Chondrocyte (in vitro differentiated cells): ENCODE measurements around the gene CAMK2D. TPM values are rescaled to one million over a fixed set of nuclear protein-coding genes. Genes with fewer than 3 reads are reported as not detected.

Source experiments
- DNase-seq: peaks from one replicate; pipeline ENCODE4 v3.0.0; 2021; ENCODE audit warnings: mixed read lengths, low spot score
- H3K27ac Mint-ChIP-seq: one replicate; pipeline ENCODE4 v1.8.0; 2021; ENCODE audit warnings: mild to moderate bottlenecking, moderate library complexity, mixed read lengths; ENCODE audit not compliant: unreplicated experiment
- H3K27me3 Mint-ChIP-seq: 2 replicates; pipeline ENCODE4 v1.8.0; 2021; ENCODE audit warnings: low read depth, mixed read lengths
- H3K36me3 Mint-ChIP-seq: 2 replicates; pipeline ENCODE4 v1.8.0; 2021; ENCODE audit warnings: low read depth, mixed read lengths
- H3K4me1 Mint-ChIP-seq: 2 replicates; pipeline ENCODE4 v1.8.0; 2021; ENCODE audit warnings: low read depth, mild to moderate bottlenecking, mixed read lengths
- H3K4me3 Mint-ChIP-seq: one replicate; pipeline ENCODE4 v1.8.0; 2021; ENCODE audit warnings: mild to moderate bottlenecking, moderate library complexity, mixed read lengths; ENCODE audit not compliant: unreplicated experiment
- H3K9me3 Mint-ChIP-seq: 2 replicates; pipeline ENCODE4 v1.8.0; 2021; ENCODE audit warnings: low read depth, mixed read lengths
- total RNA-seq: library from RNA; stranded (reverse); gene quantifications from 3 replicates; pipeline ENCODE4 v1.2.1, GENCODE V29; 2021
- TF ChIP-seq, protein P1 (sequence below): fragments of 200-600 bp; sonication (generic); IDR thresholded peaks from 2 replicates; pipeline ENCODE4 v1.5.0; 2021; ENCODE audit warnings: antibody characterized with exemption, mild to moderate bottlenecking, moderate library complexity

The CAMK2D gene
- total RNA-seq, 1 donor from 2014 or later = 73.7 TPM

- H3K36me3 Mint-ChIP-seq = no peaks in the 10 kb centered on the region
- H3K4me1 Mint-ChIP-seq = peaks cover 38% of the 10 kb centered on the region
- H3K9me3 Mint-ChIP-seq = no peaks in the 10 kb centered on the region
- no peak for DNase-seq
- H3K4me3 Mint-ChIP-seq = no peak overlapping the region
- TF ChIP-seq, protein P1, sequence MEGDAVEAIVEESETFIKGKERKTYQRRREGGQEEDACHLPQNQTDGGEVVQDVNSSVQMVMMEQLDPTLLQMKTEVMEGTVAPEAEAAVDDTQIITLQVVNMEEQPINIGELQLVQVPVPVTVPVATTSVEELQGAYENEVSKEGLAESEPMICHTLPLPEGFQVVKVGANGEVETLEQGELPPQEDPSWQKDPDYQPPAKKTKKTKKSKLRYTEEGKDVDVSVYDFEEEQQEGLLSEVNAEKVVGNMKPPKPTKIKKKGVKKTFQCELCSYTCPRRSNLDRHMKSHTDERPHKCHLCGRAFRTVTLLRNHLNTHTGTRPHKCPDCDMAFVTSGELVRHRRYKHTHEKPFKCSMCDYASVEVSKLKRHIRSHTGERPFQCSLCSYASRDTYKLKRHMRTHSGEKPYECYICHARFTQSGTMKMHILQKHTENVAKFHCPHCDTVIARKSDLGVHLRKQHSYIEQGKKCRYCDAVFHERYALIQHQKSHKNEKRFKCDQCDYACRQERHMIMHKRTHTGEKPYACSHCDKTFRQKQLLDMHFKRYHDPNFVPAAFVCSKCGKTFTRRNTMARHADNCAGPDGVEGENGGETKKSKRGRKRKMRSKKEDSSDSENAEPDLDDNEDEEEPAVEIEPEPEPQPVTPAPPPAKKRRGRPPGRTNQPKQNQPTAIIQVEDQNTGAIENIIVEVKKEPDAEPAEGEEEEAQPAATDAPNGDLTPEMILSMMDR = no peak
- H3K27me3 Mint-ChIP-seq = no peaks in the 10 kb centered on the region
- no peak overlapping the region for H3K27ac Mint-ChIP-seq
Measured at GRCh38 chr4:113644398-113644797, 117.1 kb downstream of the CAMK2D start.

GRCh38 chr4:113643505-113643904 lies 118.0 kb downstream of the CAMK2D start:
- H3K4me3 Mint-ChIP-seq = no peak overlapping the region

GRCh38 chr4:113641025-113641431 lies 120.5 kb downstream of the CAMK2D start:
- H3K4me3 Mint-ChIP-seq = no peak overlapping the region
- H3K4me1 Mint-ChIP-seq = peaks cover 60% of the 10 kb centered on the region
- no peak overlapping the region for H3K27ac Mint-ChIP-seq
- DNase-seq = no peak
- H3K27me3 Mint-ChIP-seq = no peaks in the 10 kb centered on the region
- no peaks in the 10 kb centered on the region for H3K36me3 Mint-ChIP-seq
- TF ChIP-seq, protein P1 = no peak
- peaks cover 2% of the 10 kb centered on the region for H3K9me3 Mint-ChIP-seq

More at GRCh38 chr4:113643505-113643904, 118.0 kb downstream of the CAMK2D start:
- no peaks in the 10 kb centered on the region for H3K27me3 Mint-ChIP-seq
- no peak for DNase-seq
- no peak overlapping the region for H3K27ac Mint-ChIP-seq
- no peaks in the 10 kb centered on the region for H3K9me3 Mint-ChIP-seq
- H3K36me3 Mint-ChIP-seq = no peaks in the 10 kb centered on the region
- TF ChIP-seq, protein P1 = no peak
- H3K4me1 Mint-ChIP-seq = peaks cover 44% of the 10 kb centered on the region

DNA sequence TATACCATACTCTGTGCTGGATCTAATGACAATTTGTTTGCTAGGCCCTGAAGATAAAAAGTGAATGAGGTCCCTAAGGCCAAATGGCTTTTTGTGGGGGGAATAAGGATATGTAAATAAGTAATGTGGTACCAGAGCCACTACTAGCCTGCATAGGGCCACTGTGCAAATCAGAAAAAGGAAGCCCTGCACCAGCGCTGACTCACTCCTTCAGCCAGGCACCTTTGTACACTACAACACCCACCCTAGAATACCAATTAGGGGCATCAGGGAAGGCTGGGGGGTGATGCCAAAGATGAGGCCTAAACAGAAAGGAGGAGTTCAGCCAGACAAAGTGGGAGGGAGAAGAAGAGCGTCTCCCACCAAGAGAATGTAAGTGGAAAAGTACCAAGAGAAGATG lies 122.2 kb downstream of the CAMK2D start:
- no peak for DNase-seq
- Mint-ChIP-seq H3K9me3 (peaks cover 2% of the 10 kb centered on the region), H3K27me3 (no peaks in the 10 kb centered on the region), H3K4me3 (no peak overlapping the region), H3K4me1 (peaks cover 64% of the 10 kb centered on the region), H3K36me3 (no peaks in the 10 kb centered on the region), H3K27ac (peak overlapping the region; percentile 0)
- TF ChIP-seq, protein P1 = no peak

DNA sequence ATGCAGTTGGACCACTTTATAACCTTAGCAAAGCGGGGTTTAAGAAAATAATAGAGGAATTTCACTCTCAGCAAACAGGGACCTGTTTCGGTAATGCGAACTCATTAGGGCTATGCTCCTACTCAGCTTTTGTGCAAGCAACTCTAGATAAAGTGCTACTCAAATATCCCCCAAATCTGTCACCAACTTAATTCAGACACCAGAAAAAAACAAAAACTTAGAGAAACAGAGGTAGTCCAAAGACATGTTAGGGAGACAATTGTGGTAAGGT lies 123.0 kb downstream of the CAMK2D start:
- Mint-ChIP-seq H3K4me1 (peaks cover 70% of the 10 kb centered on the region), H3K9me3 (peaks cover 2% of the 10 kb centered on the region), H3K36me3 (no peaks in the 10 kb centered on the region), H3K4me3 (no peak overlapping the region), H3K27me3 (no peaks in the 10 kb centered on the region), H3K27ac (no peak overlapping the region)
- TF ChIP-seq, protein P1 = no peak
- no peak for DNase-seq
